ENCODE measurements around the gene TMEM253. TPM values are rescaled to one million over a fixed set of nuclear protein-coding genes. Genes with fewer than 3 reads are reported as not detected.

The TMEM253 gene
- polyA plus RNA-seq, 1 donor, result 62.3 TPM

GRCh38 chr14:21121122-21121521, 20.3 kb downstream of the TMEM253 start:
- Histone ChIP-seq H3K4me1 (ENCODE audit: control insufficient read depth, insufficient read depth, low read length) (no peaks in the 10 kb centered on the region), H3K27me3 (ENCODE audit: control insufficient read depth, insufficient read depth, low read length) (no peaks in the 10 kb centered on the region), H3K4me3 (ENCODE audit: low read length) (no peak overlapping the region), H3K27ac (ENCODE audit: low read length) (no peak overlapping the region), H3K36me3 (ENCODE audit: control insufficient read depth, insufficient read depth, low read length) (no peaks in the 10 kb centered on the region), H3K9me3 (ENCODE audit: control insufficient read depth, low read depth, low read length) (no peaks in the 10 kb centered on the region)
- no peak for DNase-seq
- no CpG with 5 or more reads among the region's 1 CpG for WGBS (ENCODE audit: insufficient coverage, low lambda C conversion rate)

- H3K4me3 ChIP-seq (ENCODE audit: low read length), result no peak overlapping the region
- H3K36me3 ChIP-seq (ENCODE audit: control insufficient read depth, insufficient read depth, low read length), result no peaks in the 10 kb centered on the region
- H3K27me3 ChIP-seq (ENCODE audit: control insufficient read depth, insufficient read depth, low read length), result no peaks in the 10 kb centered on the region
- peak in 1 of 2 donors; percentile 9 for DNase-seq
- no peaks in the 10 kb centered on the region for H3K9me3 ChIP-seq (ENCODE audit: control insufficient read depth, low read depth, low read length)
- H3K27ac ChIP-seq (ENCODE audit: low read length), result no peak overlapping the region
- no peaks in the 10 kb centered on the region for H3K4me1 ChIP-seq (ENCODE audit: control insufficient read depth, insufficient read depth, low read length)
- no CpG with 5 or more reads among the region's 1 CpG for WGBS (ENCODE audit: insufficient coverage, low lambda C conversion rate)
Observed at GRCh38 chr14:21123429-21123828, 22.6 kb downstream of the TMEM253 start.

GRCh38 chr14:21133901-21134300, 33.0 kb downstream of the TMEM253 start:
- no peaks in the 10 kb centered on the region for H3K27me3 ChIP-seq (ENCODE audit: control insufficient read depth, insufficient read depth, low read length)
- 83% methylated on average over 1 of the region's 1 CpG for WGBS (ENCODE audit: insufficient coverage, low lambda C conversion rate)
- no peak overlapping the region for H3K27ac ChIP-seq (ENCODE audit: low read length)
- no peak overlapping the region for H3K4me3 ChIP-seq (ENCODE audit: low read length)
- H3K9me3 ChIP-seq (ENCODE audit: control insufficient read depth, low read depth, low read length), result no peaks in the 10 kb centered on the region
- no peak for DNase-seq
- no peaks in the 10 kb centered on the region for H3K36me3 ChIP-seq (ENCODE audit: control insufficient read depth, insufficient read depth, low read length)
- no peaks in the 10 kb centered on the region for H3K4me1 ChIP-seq (ENCODE audit: control insufficient read depth, insufficient read depth, low read length)

GRCh38 chr14:21136024-21136423, 35.2 kb downstream of the TMEM253 start:
- DNase-seq, result no peak
- Histone ChIP-seq H3K4me3 (ENCODE audit: low read length) (no peak overlapping the region), H3K9me3 (ENCODE audit: control insufficient read depth, low read depth, low read length) (no peaks in the 10 kb centered on the region), H3K27me3 (ENCODE audit: control insufficient read depth, insufficient read depth, low read length) (no peaks in the 10 kb centered on the region), H3K27ac (ENCODE audit: low read length) (no peak overlapping the region), H3K4me1 (ENCODE audit: control insufficient read depth, insufficient read depth, low read length) (no peaks in the 10 kb centered on the region), H3K36me3 (ENCODE audit: control insufficient read depth, insufficient read depth, low read length) (no peaks in the 10 kb centered on the region)
- WGBS (ENCODE audit: insufficient coverage, low lambda C conversion rate), result 14% methylated on average over 1 of the region's 1 CpG

GRCh38 chr14:21142357-21142756, 41.5 kb downstream of the TMEM253 start:
- no peak overlapping the region for H3K4me3 ChIP-seq (ENCODE audit: low read length)
- H3K27ac ChIP-seq (ENCODE audit: low read length), result no peak overlapping the region
- no peak for DNase-seq
- H3K27me3 ChIP-seq (ENCODE audit: control insufficient read depth, insufficient read depth, low read length), result no peaks in the 10 kb centered on the region
- no CpG with 5 or more reads among the region's 1 CpG for WGBS (ENCODE audit: insufficient coverage, low lambda C conversion rate)
- H3K9me3 ChIP-seq (ENCODE audit: control insufficient read depth, low read depth, low read length), result no peaks in the 10 kb centered on the region
- H3K4me1 ChIP-seq (ENCODE audit: control insufficient read depth, insufficient read depth, low read length), result no peaks in the 10 kb centered on the region
- H3K36me3 ChIP-seq (ENCODE audit: control insufficient read depth, insufficient read depth, low read length), result no peaks in the 10 kb centered on the region

- no peak for DNase-seq
- Histone ChIP-seq H3K4me1 (ENCODE audit: control insufficient read depth, insufficient read depth, low read length) (no peaks in the 10 kb centered on the region), H3K36me3 (ENCODE audit: control insufficient read depth, insufficient read depth, low read length) (no peaks in the 10 kb centered on the region), H3K27ac (ENCODE audit: low read length) (no peak overlapping the region), H3K4me3 (ENCODE audit: low read length) (no peak overlapping the region), H3K27me3 (ENCODE audit: control insufficient read depth, insufficient read depth, low read length) (no peaks in the 10 kb centered on the region), H3K9me3 (ENCODE audit: control insufficient read depth, low read depth, low read length) (no peaks in the 10 kb centered on the region)
Observed at GRCh38 chr14:21145437-21145836, 44.6 kb downstream of the TMEM253 start.

- WGBS (ENCODE audit: insufficient coverage, low lambda C conversion rate), result 94% methylated on average over 3 of the region's 4 CpGs
- Histone ChIP-seq H3K4me3 (ENCODE audit: low read length) (no peak overlapping the region), H3K27me3 (ENCODE audit: control insufficient read depth, insufficient read depth, low read length) (peaks cover 2% of the 10 kb centered on the region), H3K9me3 (ENCODE audit: control insufficient read depth, low read depth, low read length) (no peaks in the 10 kb centered on the region), H3K36me3 (ENCODE audit: control insufficient read depth, insufficient read depth, low read length) (no peaks in the 10 kb centered on the region), H3K4me1 (ENCODE audit: control insufficient read depth, insufficient read depth, low read length) (no peaks in the 10 kb centered on the region), H3K27ac (ENCODE audit: low read length) (no peak overlapping the region)
- DNase-seq, result no peak
Observed at GRCh38 chr14:21149641-21150367, 48.9 kb downstream of the TMEM253 start.

Other genes starting within 250 kb of the TMEM253 start
- 0.18 TPM for gene RNASE3, start 209.7 kb upstream of the TMEM253 start, polyA plus RNA-seq
- gene RNASE2, start 145.6 kb upstream of the TMEM253 start, polyA plus RNA-seq, result 0.39 TPM
- 86.6 TPM for gene METTL17, start 111.1 kb upstream of the TMEM253 start, polyA plus RNA-seq
- gene SLC39A2, start 101.8 kb upstream of the TMEM253 start, polyA plus RNA-seq, result 0.06 TPM
- gene NDRG2, start 76.0 kb upstream of the TMEM253 start, polyA plus RNA-seq, result 76.5 TPM
- 0.16 TPM for gene TPPP2, start 70.8 kb upstream of the TMEM253 start, polyA plus RNA-seq
- gene RNASE13, start 66.3 kb upstream of the TMEM253 start, polyA plus RNA-seq, result 0.09 TPM
- 0.09 TPM for gene RNASE7, start 58.7 kb upstream of the TMEM253 start, polyA plus RNA-seq
- not detected for gene RNASE8, start 43.2 kb upstream of the TMEM253 start, polyA plus RNA-seq
- 28.7 TPM for gene ARHGEF40, start 30.8 kb upstream of the TMEM253 start, polyA plus RNA-seq
- gene ZNF219, start 2.4 kb upstream of the TMEM253 start, polyA plus RNA-seq, result 45.2 TPM
- not detected for gene OR5AU1, start 55.0 kb downstream of the TMEM253 start, polyA plus RNA-seq
- 668 TPM for gene HNRNPC, start 168.4 kb downstream of the TMEM253 start, polyA plus RNA-seq
- 0.49 TPM for gene RPGRIP1, start 179.0 kb downstream of the TMEM253 start, polyA plus RNA-seq

All from large intestine (tissue), 3 donors.